Measurements from ENCODE around the gene TMEM131.

GRCh38 chr2:97766567-97766966, 229.2 kb downstream of the TMEM131 start:
- TF ChIP-seq CTCF (conservative IDR thresholded peaks at IDR 0.05) = no peak
- TF ChIP-seq ZFX (IDR thresholded peaks at IDR 0.05) = no peak
